Osteoblast (primary cell): ENCODE data around the gene PTPRN2. TPM values are rescaled to one million over a fixed set of nuclear protein-coding genes. Genes with fewer than 3 reads are reported as not detected.

Experiments used
- DNase-seq: peaks from one replicate; pipeline ENCODE4 v3.0.0; 2011; ENCODE audit warnings: low spot score, mixed read lengths; ENCODE audit not compliant: insufficient read length; ENCODE audit errors: missing footprints
- H2AFZ ChIP-seq: 2 replicates; pipeline ENCODE4 v1.6.0; 2011; ENCODE audit warnings: mild to moderate bottlenecking, low read length
- H3K27ac ChIP-seq: 2 replicates; pipeline ENCODE4 v1.5.1; 2011; ENCODE audit warnings: mild to moderate bottlenecking, low read depth, low read length, moderate library complexity
- H3K27me3 ChIP-seq: 2 replicates; pipeline ENCODE4 v1.6.0; 2012; ENCODE audit warnings: mild to moderate bottlenecking, control low read depth, inconsistent platforms, low read length, moderate library complexity; ENCODE audit not compliant: insufficient read depth
- H3K36me3 ChIP-seq: 2 replicates; pipeline ENCODE4 v1.5.1; 2011; ENCODE audit warnings: mild to moderate bottlenecking, low read length, control low read depth, moderate library complexity; ENCODE audit not compliant: insufficient read depth
- H3K4me1 ChIP-seq: 2 replicates; pipeline ENCODE4 v1.5.1; 2011; ENCODE audit warnings: mild to moderate bottlenecking, low read length, control low read depth, moderate library complexity; ENCODE audit not compliant: insufficient read depth
- H3K4me2 ChIP-seq: 2 replicates; pipeline ENCODE4 v1.6.0; 2011; ENCODE audit warnings: mild to moderate bottlenecking, low read length; ENCODE audit not compliant: insufficient read depth
- H3K4me3 ChIP-seq: fragments of 200-600 bp; sonication (generic); 3 replicates; pipeline ENCODE4 v1.5.1; 2012; ENCODE audit warnings: mild to moderate bottlenecking, low read length, inconsistent platforms; ENCODE audit not compliant: insufficient read depth
- H3K79me2 ChIP-seq: 2 replicates; pipeline ENCODE4 v1.6.0; 2012; ENCODE audit warnings: mild to moderate bottlenecking, low read length, control low read depth, inconsistent platforms; ENCODE audit not compliant: insufficient read depth
- H3K9me3 ChIP-seq: 2 replicates; pipeline ENCODE4 v1.5.1; 2011; ENCODE audit warnings: low read depth, low read length, control low read depth
- H4K20me1 ChIP-seq: 2 replicates; pipeline ENCODE4 v1.6.0; 2012; ENCODE audit warnings: mild to moderate bottlenecking, low read length, control low read depth; ENCODE audit not compliant: insufficient read depth
- CTCF ChIP-seq: IDR thresholded peaks from 2 replicates; pipeline ENCODE4 v1.5.1; 2011; ENCODE audit warnings: mild to moderate bottlenecking, low read depth, low read length, moderate library complexity; ENCODE audit errors: extremely low read depth
- total RNA-seq: library from RNA; depleted of rRNA; stranded (reverse); fragments of >200 nt; gene quantifications from 2 replicates; pipeline ENCODE4 v1.2.3, GENCODE V29; 2012

PTPRN2 gene
- total RNA-seq, 1 donor, result 0.36 TPM

- Histone ChIP-seq H4K20me1 (no peaks in the 10 kb centered on the region), H3K27ac (no peak overlapping the region), H3K4me1 (no peaks in the 10 kb centered on the region), H3K27me3 (no peaks in the 10 kb centered on the region), H3K79me2 (no peaks in the 10 kb centered on the region), H2AFZ (no peak overlapping the region), H3K9me3 (no peaks in the 10 kb centered on the region), H3K4me3 (no peak overlapping the region), H3K4me2 (no peak overlapping the region), H3K36me3 (no peaks in the 10 kb centered on the region)
- DNase-seq, result no peak
- TF ChIP-seq CTCF, result no peak
Observed at GRCh38 chr7:158366916-158367633, 220.5 kb downstream of the PTPRN2 start.

DNA sequence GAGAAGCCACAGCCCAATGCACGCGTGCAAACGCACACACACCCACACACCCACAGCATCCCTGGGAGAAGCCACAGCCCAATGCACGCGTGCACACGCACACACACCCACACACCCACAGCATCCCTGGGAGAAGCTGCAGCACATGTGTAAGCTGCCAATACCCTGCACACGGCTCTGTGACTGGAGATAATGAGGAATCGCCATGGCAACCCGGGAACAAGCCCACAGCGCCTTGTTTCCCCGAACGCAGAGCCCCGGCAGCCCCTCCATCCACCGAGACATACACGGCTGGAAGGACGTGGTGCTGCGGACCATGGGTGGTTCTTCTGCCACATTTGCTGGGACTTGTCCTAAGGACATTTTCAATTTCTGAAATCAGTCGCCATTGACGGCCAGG lies 221.3 kb downstream of the PTPRN2 start:
- DNase-seq, result no peak
- Histone ChIP-seq H3K27me3 (no peaks in the 10 kb centered on the region), H3K79me2 (no peaks in the 10 kb centered on the region), H3K4me3 (no peak overlapping the region), H3K4me1 (no peaks in the 10 kb centered on the region), H4K20me1 (no peaks in the 10 kb centered on the region), H2AFZ (no peak overlapping the region), H3K36me3 (no peaks in the 10 kb centered on the region), H3K9me3 (no peaks in the 10 kb centered on the region), H3K27ac (no peak overlapping the region), H3K4me2 (no peak overlapping the region)
- TF ChIP-seq CTCF, result no peak

- Histone ChIP-seq H3K79me2 (no peaks in the 10 kb centered on the region), H3K4me1 (no peaks in the 10 kb centered on the region), H3K4me2 (no peak overlapping the region), H2AFZ (no peak overlapping the region), H3K36me3 (no peaks in the 10 kb centered on the region), H3K27ac (no peak overlapping the region), H4K20me1 (no peaks in the 10 kb centered on the region), H3K4me3 (no peak overlapping the region), H3K9me3 (no peaks in the 10 kb centered on the region), H3K27me3 (no peaks in the 10 kb centered on the region)
- DNase-seq, result peak; percentile 58
- TF ChIP-seq CTCF, result no peak
Observed at GRCh38 chr7:158365267-158365666, 222.4 kb downstream of the PTPRN2 start.

DNA sequence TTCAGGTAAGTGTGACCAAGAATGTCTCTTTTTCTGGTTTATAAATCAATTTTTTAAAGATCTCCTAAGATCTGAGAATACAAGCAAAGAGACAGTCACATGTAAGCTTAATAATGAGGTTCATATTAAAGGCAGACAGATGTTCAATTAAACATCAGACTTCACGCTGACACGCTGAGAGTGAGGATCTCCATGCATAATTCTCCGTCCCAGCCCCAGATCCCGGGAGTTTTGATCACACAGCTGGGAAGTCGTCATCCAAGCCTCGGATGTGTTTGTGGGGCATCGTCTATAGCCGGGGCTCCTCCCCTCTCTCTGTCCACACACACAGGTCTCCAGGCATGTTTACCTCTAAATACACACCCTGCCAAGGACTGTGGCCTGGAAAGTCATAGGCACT lies 223.2 kb downstream of the PTPRN2 start:
- no peaks in the 10 kb centered on the region for H4K20me1 ChIP-seq
- H3K4me2 ChIP-seq, result no peak overlapping the region
- DNase-seq, result no peak
- H3K36me3 ChIP-seq, result no peaks in the 10 kb centered on the region
- no peak overlapping the region for H3K4me3 ChIP-seq
- H2AFZ ChIP-seq, result no peak overlapping the region
- H3K79me2 ChIP-seq, result no peaks in the 10 kb centered on the region
- no peak overlapping the region for H3K27ac ChIP-seq
- H3K27me3 ChIP-seq, result no peaks in the 10 kb centered on the region
- no peak for TF ChIP-seq CTCF
- no peaks in the 10 kb centered on the region for H3K4me1 ChIP-seq
- no peaks in the 10 kb centered on the region for H3K9me3 ChIP-seq
